Measurements from ENCODE around the gene CHST5. TPM values are rescaled to one million over a fixed set of nuclear protein-coding genes. Genes with fewer than 3 reads are reported as not detected.

Gene CHST5
- polyA plus RNA-seq, 1 of the 3 experiments (the other 2 are of a cell fraction): 0.49 TPM

DNA sequence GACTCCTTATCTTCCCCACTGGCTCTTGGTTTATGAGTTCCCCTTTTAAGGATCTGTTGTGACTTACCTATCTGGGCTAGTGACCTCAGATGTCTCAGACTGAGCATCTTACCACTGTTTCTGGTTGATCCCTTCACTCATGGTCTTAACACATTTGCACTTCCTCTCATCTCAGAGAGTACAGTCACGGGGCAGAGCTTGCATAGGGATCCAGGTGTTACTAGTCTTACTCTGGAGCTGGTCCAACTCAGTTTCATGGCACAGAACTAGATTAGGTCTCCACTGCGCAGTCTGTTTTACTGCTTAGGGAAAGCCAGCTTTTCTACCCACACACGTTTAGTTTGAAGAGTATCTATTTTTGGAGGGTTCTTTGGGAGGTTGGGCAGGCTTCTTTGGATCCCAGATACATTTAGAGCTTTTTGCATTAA lies 40.5 kb upstream of the CHST5 start:
- Histone ChIP-seq H3K4me2 (no peak overlapping the region), H3F3A (replicated peaks; ENCODE audit: insufficient read depth) (no peaks in the 10 kb centered on the region), H3K36me3 (replicated peaks in 1 of 2; ENCODE audit: control insufficient read depth in 1 of 2, insufficient read depth in 2 of 2, low read length in 1 of 2) (peaks cover 36 to 72% of the 10 kb centered on the region in 2 experiments), H3K9me2 (no peaks in the 10 kb centered on the region), H3K4me1 (ENCODE audit: control insufficient read depth in 1 of 2, insufficient read depth in 2 of 2, low read depth in 1 of 2, low read length in 1 of 2) (peaks cover 0 to 2% of the 10 kb centered on the region in 2 experiments; a peak in 1 of 4 replicates), H3K27ac (ENCODE audit: low read depth in 2 of 2, low read length in 1 of 2) (no peak overlapping the region; a peak in 1 of 4 replicates), H3K79me2 (ENCODE audit: insufficient read depth) (peaks cover 8% of the 10 kb centered on the region), H2AFZ (ENCODE audit: low read depth) (no peak overlapping the region), H4K20me1 (ENCODE audit: insufficient read depth) (no peaks in the 10 kb centered on the region), H3K27me3 (ENCODE audit: insufficient read depth) (no peaks in the 10 kb centered on the region), H3K9ac (no peak overlapping the region), H3K9me3 (no peaks in the 10 kb centered on the region), H3K4me3 (ENCODE audit: low read depth in 2 of 2, low read length in 1 of 2) (no peak overlapping the region)
- DNase-seq: no peak
- TF ChIP-seq, protein P1, sequence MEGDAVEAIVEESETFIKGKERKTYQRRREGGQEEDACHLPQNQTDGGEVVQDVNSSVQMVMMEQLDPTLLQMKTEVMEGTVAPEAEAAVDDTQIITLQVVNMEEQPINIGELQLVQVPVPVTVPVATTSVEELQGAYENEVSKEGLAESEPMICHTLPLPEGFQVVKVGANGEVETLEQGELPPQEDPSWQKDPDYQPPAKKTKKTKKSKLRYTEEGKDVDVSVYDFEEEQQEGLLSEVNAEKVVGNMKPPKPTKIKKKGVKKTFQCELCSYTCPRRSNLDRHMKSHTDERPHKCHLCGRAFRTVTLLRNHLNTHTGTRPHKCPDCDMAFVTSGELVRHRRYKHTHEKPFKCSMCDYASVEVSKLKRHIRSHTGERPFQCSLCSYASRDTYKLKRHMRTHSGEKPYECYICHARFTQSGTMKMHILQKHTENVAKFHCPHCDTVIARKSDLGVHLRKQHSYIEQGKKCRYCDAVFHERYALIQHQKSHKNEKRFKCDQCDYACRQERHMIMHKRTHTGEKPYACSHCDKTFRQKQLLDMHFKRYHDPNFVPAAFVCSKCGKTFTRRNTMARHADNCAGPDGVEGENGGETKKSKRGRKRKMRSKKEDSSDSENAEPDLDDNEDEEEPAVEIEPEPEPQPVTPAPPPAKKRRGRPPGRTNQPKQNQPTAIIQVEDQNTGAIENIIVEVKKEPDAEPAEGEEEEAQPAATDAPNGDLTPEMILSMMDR (IDR thresholded peaks at IDR 0.05): no peak
- TF ChIP-seq FOSL2 (IDR thresholded peaks at IDR 0.05; ENCODE audit: borderline replicate concordance, low read depth): no peak
- CTCF ChIA-PET: interaction anchor here (0.7 to 1.1 kb wide), 2 partner anchors 45 to 188 kb away, joined by 3 to 4 read pairs; no protein-coding TSS in a partner anchor
- POLR2A ChIA-PET: interaction anchor here (1.2 kb wide), 1 partner anchor 47 kb away, joined by 3 read pairs; the partner anchor contains the start of gene ADAT1
- 80% methylated on average over 3 of the region's 3 CpGs for WGBS (ENCODE audit: low lambda C conversion rate)

DNA sequence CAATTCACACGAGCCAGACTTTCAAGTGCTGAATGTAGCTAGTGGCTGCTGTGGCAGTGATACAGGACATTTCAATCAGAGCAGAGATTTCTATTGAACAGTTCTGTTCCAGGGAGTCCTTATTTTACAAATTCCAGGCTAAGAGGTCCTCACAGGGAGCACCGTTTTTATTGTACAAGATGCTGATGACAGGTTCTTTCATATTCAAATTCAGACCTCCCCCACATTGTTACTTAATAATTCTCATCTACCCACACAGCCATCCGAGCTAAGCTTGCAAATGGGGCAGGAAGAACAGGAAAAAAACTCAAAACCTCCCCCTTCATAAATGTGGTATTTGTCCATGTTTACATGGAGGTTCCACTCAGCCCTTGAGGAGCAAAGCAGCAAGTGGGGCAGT lies 40.0 kb upstream of the CHST5 start:
- no peak for TF ChIP-seq MEF2A (IDR thresholded peaks at IDR 0.05; ENCODE audit: borderline replicate concordance, low read depth)
- no peak for TF ChIP-seq FOXM1 (IDR thresholded peaks at IDR 0.05; ENCODE audit: low read depth)
- TF ChIP-seq, protein P2, sequence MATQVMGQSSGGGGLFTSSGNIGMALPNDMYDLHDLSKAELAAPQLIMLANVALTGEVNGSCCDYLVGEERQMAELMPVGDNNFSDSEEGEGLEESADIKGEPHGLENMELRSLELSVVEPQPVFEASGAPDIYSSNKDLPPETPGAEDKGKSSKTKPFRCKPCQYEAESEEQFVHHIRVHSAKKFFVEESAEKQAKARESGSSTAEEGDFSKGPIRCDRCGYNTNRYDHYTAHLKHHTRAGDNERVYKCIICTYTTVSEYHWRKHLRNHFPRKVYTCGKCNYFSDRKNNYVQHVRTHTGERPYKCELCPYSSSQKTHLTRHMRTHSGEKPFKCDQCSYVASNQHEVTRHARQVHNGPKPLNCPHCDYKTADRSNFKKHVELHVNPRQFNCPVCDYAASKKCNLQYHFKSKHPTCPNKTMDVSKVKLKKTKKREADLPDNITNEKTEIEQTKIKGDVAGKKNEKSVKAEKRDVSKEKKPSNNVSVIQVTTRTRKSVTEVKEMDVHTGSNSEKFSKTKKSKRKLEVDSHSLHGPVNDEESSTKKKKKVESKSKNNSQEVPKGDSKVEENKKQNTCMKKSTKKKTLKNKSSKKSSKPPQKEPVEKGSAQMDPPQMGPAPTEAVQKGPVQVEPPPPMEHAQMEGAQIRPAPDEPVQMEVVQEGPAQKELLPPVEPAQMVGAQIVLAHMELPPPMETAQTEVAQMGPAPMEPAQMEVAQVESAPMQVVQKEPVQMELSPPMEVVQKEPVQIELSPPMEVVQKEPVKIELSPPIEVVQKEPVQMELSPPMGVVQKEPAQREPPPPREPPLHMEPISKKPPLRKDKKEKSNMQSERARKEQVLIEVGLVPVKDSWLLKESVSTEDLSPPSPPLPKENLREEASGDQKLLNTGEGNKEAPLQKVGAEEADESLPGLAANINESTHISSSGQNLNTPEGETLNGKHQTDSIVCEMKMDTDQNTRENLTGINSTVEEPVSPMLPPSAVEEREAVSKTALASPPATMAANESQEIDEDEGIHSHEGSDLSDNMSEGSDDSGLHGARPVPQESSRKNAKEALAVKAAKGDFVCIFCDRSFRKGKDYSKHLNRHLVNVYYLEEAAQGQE (IDR thresholded peaks at IDR 0.05; ENCODE audit: low read depth, low read length): no peak
- no peak for TF ChIP-seq SIN3A (IDR thresholded peaks at IDR 0.05; ENCODE audit: borderline replicate concordance, low read depth, low read length)
- TF ChIP-seq, protein P3, sequence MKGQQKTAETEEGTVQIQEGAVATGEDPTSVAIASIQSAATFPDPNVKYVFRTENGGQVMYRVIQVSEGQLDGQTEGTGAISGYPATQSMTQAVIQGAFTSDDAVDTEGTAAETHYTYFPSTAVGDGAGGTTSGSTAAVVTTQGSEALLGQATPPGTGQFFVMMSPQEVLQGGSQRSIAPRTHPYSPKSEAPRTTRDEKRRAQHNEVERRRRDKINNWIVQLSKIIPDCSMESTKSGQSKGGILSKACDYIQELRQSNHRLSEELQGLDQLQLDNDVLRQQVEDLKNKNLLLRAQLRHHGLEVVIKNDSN (IDR thresholded peaks at IDR 0.05; ENCODE audit: borderline replicate concordance, low read depth): no peak
- TF ChIP-seq TAF1 (IDR thresholded peaks at IDR 0.05; ENCODE audit: borderline replicate concordance, low read depth, low read length): no peak
- TF ChIP-seq JUND (IDR thresholded peaks at IDR 0.05): no peak
- TF ChIP-seq NFIC (IDR thresholded peaks at IDR 0.05; ENCODE audit: borderline replicate concordance): no peak
- no peak for TF ChIP-seq RFX5 (IDR thresholded peaks at IDR 0.05; ENCODE audit: low read length)
- TF ChIP-seq RXRA (IDR thresholded peaks at IDR 0.05; ENCODE audit: borderline replicate concordance, low read depth): no peak
- no peak for TF ChIP-seq MXI1 (IDR thresholded peaks at IDR 0.05; ENCODE audit: low read depth, low read length)
- TF ChIP-seq, protein P4, sequence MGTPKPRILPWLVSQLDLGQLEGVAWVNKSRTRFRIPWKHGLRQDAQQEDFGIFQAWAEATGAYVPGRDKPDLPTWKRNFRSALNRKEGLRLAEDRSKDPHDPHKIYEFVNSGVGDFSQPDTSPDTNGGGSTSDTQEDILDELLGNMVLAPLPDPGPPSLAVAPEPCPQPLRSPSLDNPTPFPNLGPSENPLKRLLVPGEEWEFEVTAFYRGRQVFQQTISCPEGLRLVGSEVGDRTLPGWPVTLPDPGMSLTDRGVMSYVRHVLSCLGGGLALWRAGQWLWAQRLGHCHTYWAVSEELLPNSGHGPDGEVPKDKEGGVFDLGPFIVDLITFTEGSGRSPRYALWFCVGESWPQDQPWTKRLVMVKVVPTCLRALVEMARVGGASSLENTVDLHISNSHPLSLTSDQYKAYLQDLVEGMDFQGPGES (IDR thresholded peaks at IDR 0.05; ENCODE audit: low read depth, low read length): no peak
- TF ChIP-seq, protein P1 (IDR thresholded peaks at IDR 0.05): no peak
- TF ChIP-seq FOSL2 (IDR thresholded peaks at IDR 0.05; ENCODE audit: borderline replicate concordance, low read depth): no peak
- TF ChIP-seq RCOR1 (IDR thresholded peaks at IDR 0.05; ENCODE audit: low read length): no peak
- POLR2A ChIA-PET: no interaction called here
- H4K20me1 ChIP-seq (ENCODE audit: insufficient read depth): no peaks in the 10 kb centered on the region
- no peaks in the 10 kb centered on the region for H3K9me3 ChIP-seq
- H3F3A ChIP-seq (replicated peaks; ENCODE audit: insufficient read depth): no peaks in the 10 kb centered on the region
- H3K27ac ChIP-seq (ENCODE audit: low read depth in 2 of 2, low read length in 1 of 2): no peak overlapping the region
- peaks cover 36 to 77% of the 10 kb centered on the region in 2 experiments for H3K36me3 ChIP-seq (replicated peaks in 1 of 2; ENCODE audit: control insufficient read depth in 1 of 2, insufficient read depth in 2 of 2, low read length in 1 of 2)
- no peak overlapping the region for H3K4me3 ChIP-seq (ENCODE audit: low read depth in 2 of 2, low read length in 1 of 2)
- H3K4me2 ChIP-seq: no peak overlapping the region
- H3K9ac ChIP-seq: no peak overlapping the region
- H3K9me2 ChIP-seq: no peaks in the 10 kb centered on the region
- no peak overlapping the region for H2AFZ ChIP-seq (ENCODE audit: low read depth)
- no peaks in the 10 kb centered on the region for H3K27me3 ChIP-seq (ENCODE audit: insufficient read depth)
- CTCF ChIA-PET: interaction anchor here (0.7 to 1.1 kb wide), 2 partner anchors 46 to 188 kb away, joined by 3 to 4 read pairs; no protein-coding TSS in a partner anchor
- no peak for DNase-seq
- 79% methylated on average over 3 of the region's 3 CpGs for WGBS (ENCODE audit: low lambda C conversion rate)
- peaks cover 8% of the 10 kb centered on the region for H3K79me2 ChIP-seq (ENCODE audit: insufficient read depth)
- peaks cover 0 to 2% of the 10 kb centered on the region in 2 experiments; a peak in 1 of 4 replicates for H3K4me1 ChIP-seq (ENCODE audit: control insufficient read depth in 1 of 2, insufficient read depth in 2 of 2, low read depth in 1 of 2, low read length in 1 of 2)

All from SK-N-SH (cell line).